Muscle layer of duodenum (tissue), 2 donors: Measurements from ENCODE around the gene ADCY2.

Experiments
- H3K27ac ChIP-seq: one replicate; pipeline ENCODE4 v1.7.0; 2013; ENCODE audit warnings: mild to moderate bottlenecking, low read length
- H3K27me3 ChIP-seq: one replicate; pipeline ENCODE4 v1.7.0; 2013; ENCODE audit warnings: low read depth, mild to moderate bottlenecking, control low read depth, low read length
- H3K36me3 ChIP-seq, 2 donors: one replicate each; pipeline ENCODE4 v1.7.0; 2013; ENCODE audit warnings: low read length in 2 of 2, control low read depth in 1 of 2, mild to moderate bottlenecking in 1 of 2; ENCODE audit not compliant: insufficient read depth in 2 of 2, control insufficient read depth in 1 of 2
- H3K4me1 ChIP-seq, 2 donors: one replicate each; pipeline ENCODE4 v1.7.0; 2013; ENCODE audit warnings: low read length in 2 of 2, mild to moderate bottlenecking in 2 of 2, control low read depth in 1 of 2, moderate library complexity in 1 of 2; ENCODE audit not compliant: insufficient read depth in 2 of 2, control insufficient read depth in 1 of 2
- H3K4me3 ChIP-seq, 2 donors: one replicate each; pipeline ENCODE4 v1.7.0; 2013; ENCODE audit warnings: low read length in 2 of 2, low read depth in 1 of 2, mild to moderate bottlenecking in 1 of 2
- H3K9me3 ChIP-seq, 2 donors: one replicate each; pipeline ENCODE4 v1.7.0; 2013; ENCODE audit warnings: low read length in 2 of 2, control low read depth in 1 of 2, mild to moderate bottlenecking in 1 of 2; ENCODE audit not compliant: control insufficient read depth in 1 of 2
- donor health status: healthy.

The ADCY2 gene

DNA sequence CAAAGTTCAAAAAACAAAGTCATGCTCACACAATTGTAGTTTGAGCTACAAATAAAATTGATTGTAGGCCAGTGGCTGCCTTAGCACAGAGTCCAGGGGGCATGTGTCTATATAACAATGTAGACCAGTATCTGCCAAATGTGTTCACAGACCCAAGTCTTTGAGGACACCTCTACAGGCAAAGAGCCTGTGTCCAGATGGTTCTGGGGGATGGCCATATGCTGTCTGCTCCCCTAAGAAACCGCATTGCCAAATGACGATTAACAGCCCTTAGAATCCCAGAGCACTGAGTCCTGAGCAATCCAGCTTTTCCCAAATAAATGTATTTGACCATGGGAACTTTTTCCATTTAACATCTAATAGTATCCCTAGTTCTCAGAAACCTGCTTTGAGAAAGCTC, 169.6 kb downstream of the ADCY2 start:
- Histone ChIP-seq H3K9me3 (no peaks in the 10 kb centered on the region), H3K4me3 (no peak overlapping the region), H3K4me1 (no peaks in the 10 kb centered on the region), H3K27ac (no peak overlapping the region), H3K27me3 (no peaks in the 10 kb centered on the region), H3K36me3 (no peaks in the 10 kb centered on the region)

DNA sequence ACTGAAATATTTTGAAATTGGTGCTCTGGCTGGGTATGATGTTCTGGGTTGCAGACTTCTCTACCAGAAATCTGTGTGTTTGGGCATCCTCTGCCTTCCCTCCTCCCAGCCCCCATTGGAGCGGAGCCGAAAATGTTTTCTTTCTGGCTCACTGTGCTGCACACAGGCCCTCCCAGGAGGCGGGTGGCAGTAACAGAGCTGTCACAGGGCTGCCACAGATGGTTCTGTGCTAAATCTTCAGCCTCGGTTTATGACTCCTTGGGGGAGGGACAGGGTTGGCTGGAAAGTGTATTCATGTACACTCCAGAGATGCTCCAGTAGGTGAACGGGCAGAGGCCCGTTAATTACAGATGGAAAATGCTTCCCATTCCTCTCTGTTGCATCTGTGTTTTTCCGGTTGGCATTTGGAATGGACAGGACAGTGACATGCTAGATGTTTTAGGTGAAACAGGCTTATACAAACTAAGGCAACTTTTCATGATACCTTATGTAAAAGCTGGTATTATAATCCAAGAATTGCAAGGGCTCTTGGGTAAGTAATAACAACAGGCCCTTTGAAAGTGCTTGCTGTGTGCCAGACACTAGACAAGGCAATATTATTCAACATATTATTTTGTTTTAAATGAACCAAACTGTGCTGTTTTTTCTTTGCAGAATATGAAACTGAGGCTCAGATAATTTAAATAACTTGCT, 180.2 kb downstream of the ADCY2 start:
- no peak overlapping the region for H3K4me3 ChIP-seq
- H3K27ac ChIP-seq, result no peak overlapping the region
- H3K27me3 ChIP-seq, result no peaks in the 10 kb centered on the region
- H3K9me3 ChIP-seq, result no peaks in the 10 kb centered on the region
- H3K36me3 ChIP-seq, result no peaks in the 10 kb centered on the region
- H3K4me1 ChIP-seq, result peaks cover 0 to 8% of the 10 kb centered on the region in 2 donors

DNA sequence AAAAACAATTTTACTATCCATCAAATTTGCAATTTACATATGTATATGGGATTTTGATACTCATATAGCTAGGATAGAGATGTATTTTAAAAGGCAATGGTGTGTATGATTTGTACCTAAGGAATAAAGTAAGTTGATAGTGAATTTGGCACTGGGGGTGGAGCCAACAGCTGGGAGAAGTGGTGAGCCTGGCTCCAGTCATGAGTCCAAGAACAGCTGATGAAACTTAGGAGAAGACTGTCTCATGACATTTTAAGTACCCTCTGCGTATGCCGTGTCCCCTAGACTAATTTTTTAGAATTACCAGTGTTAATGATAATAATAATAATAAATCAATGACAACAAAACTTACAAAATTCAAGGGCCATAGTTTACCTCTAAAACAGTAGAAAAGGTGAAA, 181.4 kb downstream of the ADCY2 start:
- H3K4me3 ChIP-seq, result no peak overlapping the region
- no peaks in the 10 kb centered on the region for H3K27me3 ChIP-seq
- no peaks in the 10 kb centered on the region for H3K9me3 ChIP-seq
- no peaks in the 10 kb centered on the region for H3K36me3 ChIP-seq
- H3K4me1 ChIP-seq, result peaks cover 0 to 8% of the 10 kb centered on the region in 2 donors
- H3K27ac ChIP-seq, result no peak overlapping the region

DNA sequence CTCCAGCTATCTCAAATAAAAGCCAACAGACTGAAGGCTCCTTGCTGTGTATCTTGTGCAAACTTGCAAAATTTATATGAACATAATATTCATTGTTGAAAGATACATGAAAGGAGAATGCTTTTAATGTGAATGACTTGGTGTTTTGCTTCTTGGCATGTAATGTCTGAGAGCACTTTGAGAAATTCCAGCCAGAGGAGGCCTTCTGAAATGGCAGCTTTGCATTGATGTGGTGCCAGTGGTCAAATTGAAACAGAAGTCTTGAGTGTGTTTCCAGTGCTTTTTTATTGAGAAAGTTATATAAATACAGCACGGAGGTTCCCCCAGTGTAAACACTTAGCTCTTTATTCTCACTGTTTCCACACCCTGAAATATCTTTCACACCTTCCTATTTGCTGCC, 182.1 kb downstream of the ADCY2 start:
- H3K27me3 ChIP-seq, result no peaks in the 10 kb centered on the region
- no peak overlapping the region for H3K27ac ChIP-seq
- H3K9me3 ChIP-seq, result no peaks in the 10 kb centered on the region
- no peaks in the 10 kb centered on the region for H3K36me3 ChIP-seq
- H3K4me3 ChIP-seq, result no peak overlapping the region
- peaks cover 0 to 8% of the 10 kb centered on the region in 2 donors for H3K4me1 ChIP-seq

DNA sequence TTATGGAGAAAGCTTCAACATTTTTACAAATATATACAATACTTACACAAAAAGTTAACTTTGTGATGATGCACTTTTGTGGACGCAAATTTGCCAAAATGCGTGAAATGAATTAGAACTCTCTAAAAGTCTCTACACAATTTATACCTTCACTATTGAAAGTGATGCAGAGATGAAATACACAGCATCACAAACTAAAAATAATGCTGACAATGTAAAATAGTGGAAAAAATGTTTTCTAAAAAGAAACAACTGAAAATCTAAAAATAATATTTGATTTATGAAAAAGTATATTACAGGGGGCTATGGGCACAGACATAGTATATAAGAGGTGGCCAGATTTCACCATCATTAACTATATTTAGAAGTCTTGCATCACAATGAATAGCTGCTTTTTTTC, 188.8 kb downstream of the ADCY2 start:
- Histone ChIP-seq H3K4me3 (no peak overlapping the region), H3K36me3 (no peaks in the 10 kb centered on the region), H3K27me3 (no peaks in the 10 kb centered on the region), H3K9me3 (no peaks in the 10 kb centered on the region), H3K4me1 (no peaks in the 10 kb centered on the region), H3K27ac (no peak overlapping the region)

DNA sequence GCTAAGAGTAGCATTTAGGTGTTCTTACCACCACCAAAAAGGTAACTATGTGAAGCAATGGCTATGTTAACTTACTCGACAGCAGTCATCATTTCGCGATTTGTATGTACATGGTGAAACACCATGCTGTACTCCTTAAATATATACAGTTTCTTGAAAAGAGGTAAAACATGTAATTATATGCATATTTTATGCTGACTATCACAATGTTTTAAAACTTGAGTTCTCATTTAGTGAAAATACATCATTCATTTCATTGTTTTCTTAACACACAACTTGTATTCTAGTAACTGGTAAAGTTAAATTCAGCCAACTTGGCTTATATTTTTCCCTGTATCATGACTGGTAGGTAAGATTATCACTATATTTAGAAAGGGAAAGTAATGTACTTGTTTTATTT, 189.9 kb downstream of the ADCY2 start:
- Histone ChIP-seq H3K4me3 (no peak overlapping the region), H3K4me1 (no peaks in the 10 kb centered on the region), H3K27me3 (no peaks in the 10 kb centered on the region), H3K27ac (no peak overlapping the region), H3K9me3 (no peaks in the 10 kb centered on the region), H3K36me3 (no peaks in the 10 kb centered on the region)

DNA sequence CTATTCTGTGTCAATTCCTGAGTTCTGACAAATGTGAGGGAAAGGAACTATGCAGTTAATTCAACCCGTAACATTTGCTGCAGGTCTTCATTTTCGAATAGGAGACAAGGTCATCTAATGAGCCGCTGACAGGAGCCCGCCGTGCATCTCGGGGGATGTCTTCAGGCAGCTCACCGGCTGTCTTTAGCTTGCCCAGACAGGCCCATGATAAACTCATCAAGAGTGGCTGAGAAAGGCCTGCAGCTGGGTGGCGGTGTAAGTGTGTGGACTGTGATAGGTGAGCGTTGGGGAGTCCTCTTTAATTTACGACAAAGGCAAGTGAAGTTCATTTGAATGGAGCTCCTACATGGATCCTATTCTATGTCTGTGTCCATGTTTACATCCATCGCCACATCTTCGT, 190.5 kb downstream of the ADCY2 start:
- Histone ChIP-seq H3K27ac (no peak overlapping the region), H3K4me1 (no peaks in the 10 kb centered on the region), H3K9me3 (no peaks in the 10 kb centered on the region), H3K36me3 (no peaks in the 10 kb centered on the region), H3K4me3 (no peak overlapping the region), H3K27me3 (no peaks in the 10 kb centered on the region)

DNA sequence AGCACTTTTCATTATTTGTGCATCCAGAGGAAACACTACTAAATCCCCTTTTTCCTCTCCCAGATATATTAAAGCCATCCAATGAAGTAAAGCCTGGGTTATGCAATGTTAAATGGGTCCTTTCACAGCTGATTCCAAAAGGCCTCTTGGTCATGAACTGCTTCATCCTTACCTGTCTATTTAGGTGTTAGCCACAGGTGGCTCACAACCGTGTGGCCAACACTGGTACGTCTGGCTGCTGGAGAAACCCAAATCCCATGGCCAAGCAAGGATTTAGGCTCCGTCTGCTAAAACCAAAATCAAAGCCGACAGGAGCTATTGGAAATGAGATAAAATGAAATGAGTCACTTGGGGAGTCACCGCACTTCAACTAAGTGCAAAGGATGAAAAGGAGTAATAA, 193.9 kb downstream of the ADCY2 start:
- Histone ChIP-seq H3K9me3 (no peaks in the 10 kb centered on the region), H3K27me3 (no peaks in the 10 kb centered on the region), H3K36me3 (no peaks in the 10 kb centered on the region), H3K4me1 (no peaks in the 10 kb centered on the region), H3K4me3 (no peak overlapping the region), H3K27ac (no peak overlapping the region)

DNA sequence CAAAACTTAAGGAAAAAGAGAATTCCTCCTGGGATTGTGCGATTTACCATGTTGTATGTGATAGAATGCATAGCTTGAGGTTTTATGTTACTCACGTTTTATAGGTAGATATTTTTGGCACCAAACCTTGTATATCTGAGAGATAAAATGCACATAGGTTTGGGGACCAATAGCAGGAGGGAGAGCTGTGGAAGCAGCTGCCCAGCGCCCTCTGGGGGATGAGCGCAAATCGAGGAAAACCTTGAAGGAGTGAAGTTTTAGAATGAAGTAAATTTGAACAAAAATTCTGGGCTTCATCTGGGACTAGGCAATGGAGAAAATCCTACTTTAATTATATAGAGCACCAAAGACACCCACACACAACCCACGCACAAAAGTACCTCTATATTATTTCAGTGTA, 197.0 kb downstream of the ADCY2 start:
- Histone ChIP-seq H3K27me3 (no peaks in the 10 kb centered on the region), H3K27ac (no peak overlapping the region), H3K4me1 (no peaks in the 10 kb centered on the region), H3K9me3 (no peaks in the 10 kb centered on the region), H3K4me3 (no peak overlapping the region), H3K36me3 (no peaks in the 10 kb centered on the region)

DNA sequence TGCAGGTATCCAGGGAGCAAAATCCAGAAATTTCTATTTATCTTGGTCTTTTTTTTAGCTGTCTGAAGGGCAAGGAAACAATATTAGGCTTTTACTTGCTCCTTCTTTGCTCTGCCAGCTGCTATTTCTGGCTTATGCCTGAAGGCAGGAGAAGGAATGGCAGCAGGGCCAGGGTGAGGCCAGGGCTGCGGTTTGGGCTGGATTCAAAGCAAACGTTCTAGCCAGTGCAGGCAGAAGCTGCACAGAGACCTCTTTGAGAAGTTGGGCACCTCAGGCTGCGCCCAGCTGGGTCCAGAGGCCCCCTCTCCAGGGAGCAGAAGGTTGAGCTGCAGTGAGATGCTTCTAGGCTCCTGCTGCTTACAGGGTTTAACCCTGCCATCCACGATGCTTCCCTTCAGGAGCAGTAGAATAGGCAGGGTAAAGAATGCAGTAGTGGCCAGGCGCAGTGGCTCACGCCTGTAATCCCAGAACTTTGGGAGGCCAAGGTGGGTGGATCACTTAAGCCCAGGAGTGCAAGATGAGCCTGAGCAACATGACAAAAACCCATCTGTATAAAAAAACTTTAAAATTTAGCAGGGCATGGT, 201.2 kb downstream of the ADCY2 start:
- Histone ChIP-seq H3K27ac (no peak overlapping the region), H3K4me3 (no peak overlapping the region), H3K36me3 (no peaks in the 10 kb centered on the region), H3K27me3 (no peaks in the 10 kb centered on the region), H3K9me3 (no peaks in the 10 kb centered on the region), H3K4me1 (no peaks in the 10 kb centered on the region)

DNA sequence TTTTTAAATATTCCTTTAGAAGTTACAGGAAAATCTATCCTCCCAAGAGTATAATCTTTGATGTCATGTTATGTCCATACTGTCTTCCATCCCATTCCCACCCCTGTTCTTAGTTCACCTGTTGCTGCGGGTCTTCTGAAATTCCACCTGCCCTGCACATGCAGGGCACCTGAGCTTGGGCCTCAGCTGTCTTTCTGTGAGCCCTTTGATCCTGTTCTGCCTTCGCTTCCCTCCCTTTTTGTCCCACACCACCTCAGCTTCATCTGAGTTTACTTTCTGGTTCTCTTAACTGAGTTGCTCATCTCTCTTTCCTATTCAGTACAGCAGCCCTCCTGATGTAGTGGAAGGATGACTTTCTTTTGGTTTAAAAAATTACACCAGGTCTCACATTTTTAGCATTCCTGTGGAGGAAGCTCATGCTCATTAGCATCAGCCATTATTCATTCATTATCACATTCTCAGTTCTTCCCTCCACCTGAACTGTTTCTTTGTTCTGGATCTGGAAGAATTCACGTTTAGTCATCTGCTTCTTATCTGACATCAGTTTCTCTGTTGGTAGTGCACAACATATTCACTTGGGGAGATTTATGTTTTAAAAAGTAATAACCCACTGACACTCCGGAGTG, 211.0 kb downstream of the ADCY2 start:
- H3K27ac ChIP-seq, result no peak overlapping the region
- H3K9me3 ChIP-seq, result no peaks in the 10 kb centered on the region
- H3K27me3 ChIP-seq, result no peaks in the 10 kb centered on the region
- H3K4me3 ChIP-seq, result no peak overlapping the region
- no peaks in the 10 kb centered on the region for H3K36me3 ChIP-seq
- H3K4me1 ChIP-seq, result no peaks in the 10 kb centered on the region

DNA sequence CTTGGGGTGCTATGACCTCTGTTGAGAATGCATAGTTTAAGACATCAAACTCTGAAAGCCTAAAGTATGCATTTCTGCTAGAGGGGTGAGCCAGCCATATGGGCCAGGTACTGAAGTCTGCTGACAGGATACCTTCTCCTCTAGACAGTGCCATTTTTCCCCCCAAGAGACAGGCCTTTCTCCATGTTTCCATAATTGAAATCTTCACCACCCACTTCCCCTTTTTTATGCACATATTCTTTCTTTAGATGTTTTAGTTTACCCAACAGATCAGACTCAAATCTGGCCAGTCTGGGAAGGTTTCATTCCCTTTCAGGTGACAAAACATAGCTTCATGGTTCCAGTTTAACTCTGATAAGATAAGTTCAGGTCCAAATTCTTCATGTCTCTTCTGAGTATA, 212.8 kb downstream of the ADCY2 start:
- H3K27ac ChIP-seq, result no peak overlapping the region

More for the DNA sequence above, 212.8 kb downstream of the ADCY2 start:
- Histone ChIP-seq H3K9me3 (no peaks in the 10 kb centered on the region), H3K36me3 (no peaks in the 10 kb centered on the region), H3K4me1 (no peaks in the 10 kb centered on the region), H3K4me3 (no peak overlapping the region), H3K27me3 (no peaks in the 10 kb centered on the region)
